Chondrocyte (in vitro differentiated cells): Measurements from ENCODE around the gene ZCCHC2. TPM values are rescaled to one million over a fixed set of nuclear protein-coding genes. Genes with fewer than 3 reads are reported as not detected.
A peak's percentile ranks its signal among the peaks of the same experiment; 100 is the strongest.

Source experiments
- DNase-seq: peaks from one replicate; pipeline ENCODE4 v3.0.0; 2021; ENCODE audit warnings: mixed read lengths, low spot score
- H3K27ac Mint-ChIP-seq: one replicate; pipeline ENCODE4 v1.8.0; 2021; ENCODE audit warnings: mild to moderate bottlenecking, moderate library complexity, mixed read lengths; ENCODE audit not compliant: unreplicated experiment
- H3K27me3 Mint-ChIP-seq: 2 replicates; pipeline ENCODE4 v1.8.0; 2021; ENCODE audit warnings: low read depth, mixed read lengths
- H3K36me3 Mint-ChIP-seq: 2 replicates; pipeline ENCODE4 v1.8.0; 2021; ENCODE audit warnings: low read depth, mixed read lengths
- H3K4me1 Mint-ChIP-seq: 2 replicates; pipeline ENCODE4 v1.8.0; 2021; ENCODE audit warnings: low read depth, mild to moderate bottlenecking, mixed read lengths
- H3K4me3 Mint-ChIP-seq: one replicate; pipeline ENCODE4 v1.8.0; 2021; ENCODE audit warnings: mild to moderate bottlenecking, moderate library complexity, mixed read lengths; ENCODE audit not compliant: unreplicated experiment
- H3K9me3 Mint-ChIP-seq: 2 replicates; pipeline ENCODE4 v1.8.0; 2021; ENCODE audit warnings: low read depth, mixed read lengths
- CTCF ChIP-seq: fragments of 200-600 bp; sonication (generic); IDR thresholded peaks from 2 replicates; pipeline ENCODE4 v1.5.0; 2021; ENCODE audit warnings: antibody characterized with exemption, mild to moderate bottlenecking, moderate library complexity
- total RNA-seq: library from RNA; stranded (reverse); gene quantifications from 3 replicates; pipeline ENCODE4 v1.2.1, GENCODE V29; 2021

Gene ZCCHC2
- total RNA-seq, 1 donor from 2014 or later: 12.6 TPM

- no peak overlapping the region for H3K27ac Mint-ChIP-seq
Measured at GRCh38 chr18:62584241-62585120, 61.7 kb downstream of the ZCCHC2 start.

GRCh38 chr18:62585274-62586150 is 62.7 kb downstream of the ZCCHC2 start:
- Mint-ChIP-seq H3K27ac (no peak overlapping the region), H3K36me3 (peaks cover 6% of the 10 kb centered on the region), H3K4me3 (no peak overlapping the region), H3K27me3 (no peaks in the 10 kb centered on the region), H3K9me3 (no peaks in the 10 kb centered on the region), H3K4me1 (peaks cover 13% of the 10 kb centered on the region)
- no peak for DNase-seq
- no peak for TF ChIP-seq CTCF

More at GRCh38 chr18:62584241-62585120, 61.7 kb downstream of the ZCCHC2 start:
- peak overlapping the region; percentile 14 for H3K4me3 Mint-ChIP-seq
- H3K4me1 Mint-ChIP-seq: peaks cover 13% of the 10 kb centered on the region
- H3K9me3 Mint-ChIP-seq: no peaks in the 10 kb centered on the region
- DNase-seq: no peak
- peak; percentile 95 for TF ChIP-seq CTCF
- H3K36me3 Mint-ChIP-seq: peaks cover 6% of the 10 kb centered on the region
- no peaks in the 10 kb centered on the region for H3K27me3 Mint-ChIP-seq

GRCh38 chr18:62586151-62586774 is 63.4 kb downstream of the ZCCHC2 start:
- Mint-ChIP-seq H3K27me3 (no peaks in the 10 kb centered on the region), H3K4me3 (no peak overlapping the region), H3K9me3 (no peaks in the 10 kb centered on the region), H3K4me1 (peaks cover 13% of the 10 kb centered on the region), H3K36me3 (peaks cover 6% of the 10 kb centered on the region), H3K27ac (no peak overlapping the region)
- no peak for DNase-seq
- peak; percentile 98 for TF ChIP-seq CTCF

GRCh38 chr18:62586781-62587487 is 64.1 kb downstream of the ZCCHC2 start:
- no peak for DNase-seq
- Mint-ChIP-seq H3K4me1 (peaks cover 13% of the 10 kb centered on the region), H3K9me3 (no peaks in the 10 kb centered on the region), H3K36me3 (peaks cover 5% of the 10 kb centered on the region), H3K27me3 (no peaks in the 10 kb centered on the region), H3K4me3 (no peak overlapping the region), H3K27ac (no peak overlapping the region)
- no peak for TF ChIP-seq CTCF
